ENCODE results near the gene ADAM23. TPM values are rescaled to one million over a fixed set of nuclear protein-coding genes. Genes with fewer than 3 reads are reported as not detected.

The ADAM23 gene
- total and polyA plus RNA-seq, 9 donors, result 0.83 to 18.8 (median 4.1) TPM

- TF ChIP-seq POLR2A (IDR thresholded peaks at IDR 0.05), result no peak
- no peak for TF ChIP-seq CTCF (IDR thresholded peaks at IDR 0.05)
- no peak for TF ChIP-seq EP300 (IDR thresholded peaks at IDR 0.05)
- WGBS, 3 donors, result 93 to 96% (median 94%) methylated on average over 1 of the region's 1 CpG
- Histone ChIP-seq H3K4me3 (no peak overlapping the region), H3K27me3 (no peaks in the 10 kb centered on the region), H3K9me3 (no peaks in the 10 kb centered on the region), H3K4me1 (ENCODE audit: insufficient read depth) (no peaks in the 10 kb centered on the region), H3K27ac (no peak overlapping the region), H3K36me3 (no peaks in the 10 kb centered on the region)
- intact Hi-C loops (cut with DNase I), result no loop called here
- no peak for DNase-seq
Measured at GRCh38 chr2:206533977-206534376, 90.6 kb downstream of the ADAM23 start.

GRCh38 chr2:206535260-206535986 lies 92.1 kb downstream of the ADAM23 start:
- WGBS, 3 donors, result 87 to 94% (median 90%) methylated on average over 4 of the region's 4 CpGs
- no peaks in the 10 kb centered on the region for H3K4me1 ChIP-seq (ENCODE audit: insufficient read depth)
- H3K27me3 ChIP-seq, result no peaks in the 10 kb centered on the region
- no peaks in the 10 kb centered on the region for H3K9me3 ChIP-seq
- no peak overlapping the region for H3K4me3 ChIP-seq
- intact Hi-C loops (cut with DNase I), result no loop called here
- H3K36me3 ChIP-seq, result no peaks in the 10 kb centered on the region
- DNase-seq, result no peak
- no peak overlapping the region for H3K27ac ChIP-seq
- TF ChIP-seq CTCF (IDR thresholded peaks at IDR 0.05) (no peak), EP300 (IDR thresholded peaks at IDR 0.05) (no peak), POLR2A (IDR thresholded peaks at IDR 0.05) (no peak)

- no peak overlapping the region for H3K4me3 ChIP-seq
- no peaks in the 10 kb centered on the region for H3K36me3 ChIP-seq
- no peaks in the 10 kb centered on the region for H3K4me1 ChIP-seq (ENCODE audit: insufficient read depth)
- no peak overlapping the region for H3K27ac ChIP-seq
- no peak for TF ChIP-seq EP300 (IDR thresholded peaks at IDR 0.05)
- no peak for TF ChIP-seq CTCF (IDR thresholded peaks at IDR 0.05)
- no peak for TF ChIP-seq POLR2A (IDR thresholded peaks at IDR 0.05)
- 91 to 94% (median 94%) methylated on average over 4 of the region's 4 CpGs for WGBS, 3 donors
- no peak for DNase-seq
- no peaks in the 10 kb centered on the region for H3K27me3 ChIP-seq
- H3K9me3 ChIP-seq, result no peaks in the 10 kb centered on the region
- intact Hi-C loops (cut with DNase I), result no loop called here
Measured at GRCh38 chr2:206540757-206541156, 97.4 kb downstream of the ADAM23 start.

- DNase-seq, result no peak
- H3K4me1 ChIP-seq (ENCODE audit: insufficient read depth), result no peaks in the 10 kb centered on the region
- H3K9me3 ChIP-seq, result no peaks in the 10 kb centered on the region
- H3K36me3 ChIP-seq, result no peaks in the 10 kb centered on the region
- no peaks in the 10 kb centered on the region for H3K27me3 ChIP-seq
- TF ChIP-seq EP300 (IDR thresholded peaks at IDR 0.05) (no peak), CTCF (IDR thresholded peaks at IDR 0.05) (no peak), POLR2A (IDR thresholded peaks at IDR 0.05) (no peak)
- no peak overlapping the region for H3K4me3 ChIP-seq
- intact Hi-C loops (cut with DNase I), result no loop called here
- no peak overlapping the region for H3K27ac ChIP-seq
- 81 to 92% (median 89%) methylated on average over 2 of the region's 2 CpGs for WGBS, 3 donors
Measured at GRCh38 chr2:206543073-206543472, 99.7 kb downstream of the ADAM23 start.

Data from ovary (tissue), 9 donors.